ENCODE data around the gene HIPK2.

HIPK2 gene

DNA sequence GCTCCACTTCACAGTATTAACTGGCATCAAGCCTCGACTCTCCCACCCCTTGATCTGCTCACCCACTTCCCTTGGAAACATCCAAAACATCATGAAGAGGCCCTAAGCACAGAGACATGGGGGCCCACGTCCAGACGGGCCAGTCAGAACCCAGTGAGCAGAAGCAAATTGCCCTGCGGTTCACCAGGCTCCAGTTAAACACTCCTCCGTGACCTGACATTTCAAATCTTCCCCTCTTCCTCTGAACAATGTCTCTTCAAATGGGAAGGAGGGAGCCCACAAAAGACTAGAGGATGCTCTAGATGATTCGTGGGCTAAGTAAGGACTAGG is 209.5 kb downstream of the HIPK2 start:
- TF ChIP-seq, protein P1, sequence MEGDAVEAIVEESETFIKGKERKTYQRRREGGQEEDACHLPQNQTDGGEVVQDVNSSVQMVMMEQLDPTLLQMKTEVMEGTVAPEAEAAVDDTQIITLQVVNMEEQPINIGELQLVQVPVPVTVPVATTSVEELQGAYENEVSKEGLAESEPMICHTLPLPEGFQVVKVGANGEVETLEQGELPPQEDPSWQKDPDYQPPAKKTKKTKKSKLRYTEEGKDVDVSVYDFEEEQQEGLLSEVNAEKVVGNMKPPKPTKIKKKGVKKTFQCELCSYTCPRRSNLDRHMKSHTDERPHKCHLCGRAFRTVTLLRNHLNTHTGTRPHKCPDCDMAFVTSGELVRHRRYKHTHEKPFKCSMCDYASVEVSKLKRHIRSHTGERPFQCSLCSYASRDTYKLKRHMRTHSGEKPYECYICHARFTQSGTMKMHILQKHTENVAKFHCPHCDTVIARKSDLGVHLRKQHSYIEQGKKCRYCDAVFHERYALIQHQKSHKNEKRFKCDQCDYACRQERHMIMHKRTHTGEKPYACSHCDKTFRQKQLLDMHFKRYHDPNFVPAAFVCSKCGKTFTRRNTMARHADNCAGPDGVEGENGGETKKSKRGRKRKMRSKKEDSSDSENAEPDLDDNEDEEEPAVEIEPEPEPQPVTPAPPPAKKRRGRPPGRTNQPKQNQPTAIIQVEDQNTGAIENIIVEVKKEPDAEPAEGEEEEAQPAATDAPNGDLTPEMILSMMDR (conservative IDR thresholded peaks at IDR 0.05): no peak
- H3K27ac ChIP-seq: no peak overlapping the region

DNA sequence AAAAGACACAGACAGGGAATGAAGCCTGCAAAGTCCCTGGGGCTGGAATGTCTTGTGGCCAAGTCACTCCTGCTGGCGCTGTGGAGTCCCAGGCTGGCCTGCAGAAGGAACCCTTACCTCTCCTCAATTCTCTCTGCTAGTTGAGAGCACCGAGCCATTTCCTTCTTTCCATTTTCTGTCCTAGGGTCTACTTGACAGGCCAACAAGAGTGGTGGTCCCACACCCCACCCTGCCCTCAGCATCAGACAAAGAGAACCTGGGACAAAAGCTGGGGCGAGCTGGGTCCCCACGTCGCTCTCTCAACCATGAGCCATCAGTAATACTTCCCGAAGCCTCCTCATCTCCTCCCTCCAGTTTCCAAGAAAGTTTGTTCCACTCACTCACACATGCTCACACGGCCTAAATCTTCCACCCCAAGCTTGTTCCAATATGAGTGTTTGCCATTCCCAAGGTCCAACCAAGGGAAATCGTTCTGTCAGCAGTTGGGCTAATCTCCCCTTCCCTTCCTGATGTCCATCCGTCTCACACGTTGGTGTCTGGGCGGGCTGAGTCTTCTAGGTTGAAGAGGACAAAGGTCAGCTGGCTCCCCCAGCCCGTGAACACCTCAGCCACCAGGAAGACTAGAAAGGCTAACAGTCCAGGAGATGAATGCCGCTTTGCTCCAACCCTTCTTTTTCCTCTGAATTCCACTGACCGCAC is 210.0 kb downstream of the HIPK2 start:
- no peak overlapping the region for H3K27ac ChIP-seq
- TF ChIP-seq, protein P1 (conservative IDR thresholded peaks at IDR 0.05): no peak

DNA sequence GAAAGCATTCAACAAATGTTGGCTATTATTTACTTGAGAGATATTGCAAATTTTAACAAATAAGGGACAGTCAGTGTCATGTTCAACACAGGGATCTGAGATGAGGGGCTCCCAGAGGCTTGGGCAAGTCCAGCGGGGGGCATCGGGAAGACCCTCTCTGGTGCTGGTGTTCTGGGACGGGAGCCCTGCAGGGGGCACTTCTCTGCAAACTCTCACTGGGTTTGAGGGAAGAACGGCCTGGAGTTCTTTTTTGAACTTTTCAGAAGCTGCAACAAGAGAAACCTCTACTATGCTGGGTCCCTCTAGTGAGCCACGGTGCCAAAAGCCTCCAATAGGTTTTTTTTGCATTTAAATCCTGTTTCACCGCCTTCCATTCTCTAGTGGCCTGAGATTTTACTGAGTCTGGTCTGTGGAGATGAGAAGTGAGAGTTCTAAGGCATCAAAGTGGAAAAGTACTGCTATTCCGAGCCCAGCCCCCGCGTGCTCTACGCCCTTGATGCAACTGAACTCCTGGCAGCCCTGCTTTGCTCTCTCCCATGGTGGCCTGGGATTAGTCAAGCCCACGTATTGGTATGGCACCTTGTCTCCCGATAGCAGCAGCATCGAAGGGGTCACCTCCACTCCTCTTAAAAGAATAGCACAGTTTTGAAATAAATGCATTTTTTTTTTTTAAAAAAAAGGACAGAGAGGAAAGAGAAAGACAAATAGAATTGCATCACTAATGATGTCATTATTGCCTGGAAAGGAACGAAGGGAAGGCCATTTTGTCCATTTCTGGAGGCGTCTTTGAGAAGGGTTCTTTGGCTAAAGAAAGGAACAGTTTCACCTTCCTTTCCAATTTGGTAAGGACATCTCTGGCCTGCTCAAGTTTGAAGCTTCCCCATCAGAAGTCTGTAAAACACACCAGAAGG is 210.8 kb downstream of the HIPK2 start:
- TF ChIP-seq, protein P1 (conservative IDR thresholded peaks at IDR 0.05): no peak
- no peak overlapping the region for H3K27ac ChIP-seq

DNA sequence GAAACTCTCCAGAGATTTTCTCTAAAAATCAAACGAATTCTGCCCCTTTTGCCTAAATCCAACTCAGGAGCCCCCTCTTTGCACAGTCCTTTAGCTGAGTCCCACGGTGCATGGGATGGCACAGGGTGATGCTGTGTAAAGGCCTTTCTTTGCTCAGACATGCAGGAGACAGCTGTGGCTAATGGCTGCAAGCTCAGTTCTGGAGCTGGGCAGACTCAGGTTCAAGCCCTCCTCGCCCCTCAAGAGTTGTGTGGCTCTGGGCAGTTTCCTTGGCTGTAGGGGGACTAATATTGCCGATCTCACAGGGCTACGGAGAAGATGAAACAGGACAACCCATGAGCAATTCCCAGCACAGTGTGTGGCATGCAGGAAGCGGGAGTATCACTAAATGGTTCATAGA is 211.7 kb downstream of the HIPK2 start:
- TF ChIP-seq, protein P1 (conservative IDR thresholded peaks at IDR 0.05): no peak
- no peak overlapping the region for H3K27ac ChIP-seq

DNA sequence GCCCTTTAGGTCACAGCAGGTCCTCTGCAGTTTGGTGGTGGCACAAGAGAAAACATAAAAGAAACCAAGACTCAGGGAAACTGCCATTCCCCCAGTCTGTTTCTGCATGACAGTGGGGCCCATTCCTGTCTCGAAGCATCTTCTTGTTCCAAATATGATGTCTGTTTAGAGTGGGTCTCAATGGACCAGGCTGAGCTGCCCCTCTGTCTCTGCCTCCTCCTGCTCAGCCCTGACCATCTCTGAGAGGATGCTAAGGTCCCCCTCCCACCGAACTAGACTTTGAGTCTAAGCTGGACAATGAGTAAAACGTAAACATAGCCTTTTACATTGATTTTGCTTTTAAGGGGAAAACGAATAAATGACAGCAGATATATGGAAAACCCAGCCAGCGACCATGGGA is 213.9 kb downstream of the HIPK2 start:
- H3K27ac ChIP-seq: no peak overlapping the region
- TF ChIP-seq, protein P1 (conservative IDR thresholded peaks at IDR 0.05): no peak

DNA sequence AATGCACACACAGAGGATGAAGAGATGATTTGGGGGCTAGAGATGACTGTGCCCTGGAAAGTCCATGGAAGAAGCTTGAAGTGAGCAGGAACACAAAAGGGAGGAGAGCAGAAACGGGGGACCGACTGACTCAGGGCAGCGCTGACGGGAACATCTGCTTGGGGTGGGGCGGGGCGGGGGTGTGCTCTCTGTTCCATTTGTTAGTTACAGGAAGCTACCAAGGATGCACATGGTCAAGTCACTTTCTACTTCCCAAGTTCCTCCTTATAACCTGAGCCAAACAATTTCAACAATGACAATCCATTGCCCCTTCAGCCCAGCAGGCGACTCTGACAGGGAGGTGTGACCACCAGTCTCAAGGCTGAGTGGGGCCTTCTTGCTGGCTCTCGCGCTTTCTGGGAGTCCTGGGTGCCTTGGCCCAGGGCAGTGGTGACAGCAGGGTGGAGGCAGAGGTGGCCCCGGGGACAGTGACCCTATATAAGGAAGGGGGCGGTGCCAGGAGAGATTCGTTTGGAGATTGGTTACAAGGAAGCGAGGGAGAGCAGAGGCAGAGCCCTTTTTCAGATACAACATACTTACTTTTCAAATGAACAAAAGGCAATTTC is 214.7 kb downstream of the HIPK2 start:
- H3K27ac ChIP-seq: no peak overlapping the region
- TF ChIP-seq, protein P1 (conservative IDR thresholded peaks at IDR 0.05): no peak

DNA sequence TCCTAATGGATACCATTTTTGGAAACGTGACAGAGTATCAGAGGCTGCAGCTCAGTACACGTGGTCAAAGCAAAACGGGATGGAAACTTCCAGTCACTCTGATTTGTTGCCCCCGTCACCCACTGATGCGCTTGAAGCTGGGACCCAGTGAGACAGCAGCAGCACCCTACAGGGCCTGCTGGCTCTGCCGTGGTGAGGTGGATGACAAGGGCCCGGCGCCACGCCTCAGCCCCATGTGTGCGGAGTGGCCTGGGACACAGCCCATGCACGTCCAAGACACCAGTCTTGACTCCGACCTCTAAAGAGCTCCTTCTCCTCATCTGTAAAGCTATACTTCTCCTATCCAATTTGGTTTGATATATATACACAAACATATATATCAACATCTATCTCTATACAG is 215.3 kb downstream of the HIPK2 start:
- TF ChIP-seq, protein P1 (conservative IDR thresholded peaks at IDR 0.05): no peak
- no peak overlapping the region for H3K27ac ChIP-seq
